GM12878 (cell line): ENCODE measurements around the gene PRM2. TPM values are rescaled to one million over a fixed set of nuclear protein-coding genes. Genes with fewer than 3 reads are reported as not detected.

ENCODE experiments used
- ATAC-seq: fragments of 200-7000 bp; cut with Tn5 transposase; 3 replicates; pipeline ENCODE4 v1.9.1; 2020; ENCODE audit warnings: mild to moderate bottlenecking, moderate library complexity
- BruUV-seq: library from RNA; stranded (reverse); fragments of 400-500 nt; replicated peaks from 2 replicates; lab custom pipeline; 2021; lab: Mats Ljungman, UMichigan
- CTCF ChIA-PET: fragments of 300-600 bp; sonication (Branson Sonifier 250); formaldehyde crosslinking; extraction: SDS; loops from one replicate; lab custom pipeline; 2021; ENCODE audit warnings: inconsistent platforms; lab: Yijun Ruan, JAX
- POLR2A ChIA-PET: fragments of 350-600 bp; formaldehyde crosslinking; extraction: SDS; loops from one replicate; lab custom pipeline; 2021; ENCODE audit warnings: inconsistent platforms; lab: Charles Lee
- RAD21 ChIA-PET: fragments of 300-600 bp; sonication (Branson Sonifier 250); formaldehyde crosslinking; loops from one replicate; lab custom pipeline; 2023; ENCODE audit warnings: antibody characterized with exemption; ENCODE audit not compliant: unreplicated experiment; lab: Charles Lee
- SMC1A ChIA-PET: fragments of 300-600 bp; sonication (Branson Sonifier 250); formaldehyde crosslinking; loops from one replicate; lab custom pipeline; 2023; ENCODE audit not compliant: unreplicated experiment, uncharacterized antibody; lab: Charles Lee
- DNase-seq: peaks from one replicate; pipeline ENCODE4 v3.0.0-alpha.2; 2011; ENCODE audit warnings: low read depth, low spot score
- FAIRE-seq: peaks from 3 replicates; lab custom pipeline; 2011; peaks lifted over from hg19 to GRCh38; lab: Jason Lieb, UNC
- H2AFZ ChIP-seq: 2 replicates; pipeline ENCODE4 v1.6.0; 2011; ENCODE audit warnings: low read depth, low read length, control low read depth; ENCODE audit not compliant: control insufficient read depth
- H3K27ac ChIP-seq: 2 replicates; pipeline ENCODE4 v1.5.1; 2011; ENCODE audit warnings: control low read depth; ENCODE audit not compliant: control insufficient read depth, insufficient read depth
- H3K27me3 ChIP-seq, 2 experiments: replicated peaks in 1 of 2; 2 replicates each; pipeline versions ENCODE4 v1.6.0 to v1.6.1; 2011; ENCODE audit warnings: low read length in 1 of 2; ENCODE audit not compliant: control insufficient read depth in 2 of 2, insufficient read depth in 2 of 2
- H3K36me3 ChIP-seq, 2 experiments: 2 replicates each; pipeline ENCODE4 v1.5.1; 2011; ENCODE audit warnings: low read length in 1 of 2; ENCODE audit not compliant: control insufficient read depth in 2 of 2, insufficient read depth in 2 of 2
- H3K4me1 ChIP-seq: 2 replicates; pipeline ENCODE4 v1.6.1; 2011; ENCODE audit warnings: mild to moderate bottlenecking, low read length, moderate library complexity, mixed read lengths; ENCODE audit not compliant: control insufficient read depth, insufficient read depth
- H3K4me2 ChIP-seq: 2 replicates; pipeline ENCODE4 v1.6.0; 2011; ENCODE audit warnings: control low read depth; ENCODE audit not compliant: control insufficient read depth, insufficient read depth
- H3K4me3 ChIP-seq: fragments of 200-600 bp; sonication (generic); 2 replicates; pipeline ENCODE4 v1.5.1; 2016
- H3K79me2 ChIP-seq: 2 replicates; pipeline ENCODE4 v1.6.0; 2011; ENCODE audit warnings: low read length; ENCODE audit not compliant: control insufficient read depth, insufficient read depth
- H3K9ac ChIP-seq: 2 replicates; pipeline ENCODE4 v1.8.0; 2011; ENCODE audit warnings: low read length, control low read depth, mixed read lengths; ENCODE audit not compliant: control insufficient read depth, insufficient read depth
- H3K9me3 ChIP-seq: replicated peaks from 3 replicates; pipeline ENCODE4 v1.5.1; 2011; ENCODE audit warnings: mild to moderate bottlenecking, low read length; ENCODE audit not compliant: control insufficient read depth, insufficient read depth
- H4K20me1 ChIP-seq: 2 replicates; pipeline ENCODE4 v1.6.0; 2011; ENCODE audit not compliant: control insufficient read depth, insufficient read depth
- E4F1 ChIP-seq: fragments of 450-650 bp; IDR thresholded peaks from 2 replicates; pipeline ENCODE4 v1.6.1; 2018; ENCODE audit warnings: borderline replicate concordance, mild to moderate bottlenecking; ENCODE audit not compliant: partially characterized antibody
- MEF2B ChIP-seq: fragments of 450-650 bp; IDR thresholded peaks from 2 replicates; pipeline ENCODE4 v1.6.1; 2018; ENCODE audit warnings: mild to moderate bottlenecking, moderate library complexity; ENCODE audit not compliant: partially characterized antibody, poor library complexity, severe bottlenecking
- SMARCA5 ChIP-seq: fragments of 450-650 bp; IDR thresholded peaks from 2 replicates; pipeline ENCODE4 v1.6.1; 2017; ENCODE audit warnings: mild to moderate bottlenecking
- ZNF217 ChIP-seq: fragments of 450-650 bp; IDR thresholded peaks from 2 replicates; pipeline ENCODE4 v1.6.1; 2017; ENCODE audit warnings: antibody characterized with exemption, mild to moderate bottlenecking
- WGBS: methylation state at CpG from one replicate; pipeline ENCODE4 v1.1.6; 2016; ENCODE audit warnings: low lambda C conversion rate; ENCODE audit not compliant: insufficient replicate concordance, insufficient coverage; ENCODE audit errors: missing lambda C conversion rate; 5-methylcytosine and 5-hydroxymethylcytosine counted together
- in situ Hi-C: fragments of 300-500 bp; cut with MboI; formaldehyde crosslinking; loops from 9 replicates; pipeline ENCODE4 v1.14.3; 2018; ENCODE audit warnings: mixed read lengths
- intact Hi-C: fragments of 100-400 bp; cut with micrococcal nuclease; formaldehyde crosslinking; loops from one replicate; pipeline ENCODE4 v1.14.2; 2022; ENCODE audit not compliant: unreplicated experiment
- polyA plus RNA-seq, 11 experiments: library from polyadenylated mRNA; depleted of rRNA in 4 of 11; unstranded in 6 of 11; stranded (reverse) in 5 of 11; fragments of >200 nt; fragmentation: Nextera tagmentation in 4 of 11; fragmentation: Illumina TruSeq in 1 of 11; extraction: Ambion mirVana in 4 of 11; extraction: Trizol in 1 of 11; gene quantifications; 1 replicate in 1 of 11; 2 replicates in 10 of 11; pipeline versions ENCODE4 v1.2.1 to v1.2.3, GENCODE V29; 2011 to 2016; ENCODE audit warnings: inconsistent platforms in 2 of 11, missing spikeins in 2 of 11, low read depth in 1 of 11
- total RNA-seq, 4 experiments: library from RNA; depleted of rRNA in 3 of 4; stranded (reverse); fragments of >200 nt in 3 of 4; fragmentation: Illumina TruSeq in 1 of 4; extraction: Trizol in 1 of 4; gene quantifications; 2 replicates each; pipeline versions ENCODE4 v1.2.1 to v1.2.3, GENCODE V29; 2013 to 2021

Gene PRM2
- total and polyA plus RNA-seq, 10 of the 15 experiments (the other 5 are each of a cell fraction or from before 2014, with no cell fraction given) = not detected

GRCh38 chr16:11296706-11297491 lies 20.6 kb upstream of the PRM2 start (continued):
- TF ChIP-seq E4F1 = no peak
- TF ChIP-seq, all 136 proteins: peak for 12

- FAIRE-seq (no peak), ATAC-seq (no peak), DNase-seq (no peak)
- Histone ChIP-seq H2AFZ (no peak overlapping the region), H3K9ac (no peak overlapping the region), H4K20me1 (no peaks in the 10 kb centered on the region), H3K9me3 (no peaks in the 10 kb centered on the region), H3K27me3 (no peaks in the 10 kb centered on the region), H3K79me2 (no peaks in the 10 kb centered on the region; the same call in 1 of the 2 replicates), H3K27ac (no peak overlapping the region), H3K4me1 (peaks cover 48% of the 10 kb centered on the region), H3K4me2 (no peak overlapping the region), H3K36me3 (no peaks in the 10 kb centered on the region), H3K4me3 (no peak overlapping the region)
- in situ Hi-C loops = no loop called here
- CTCF ChIA-PET = interaction anchor here (1.0 to 7.4 kb wide), 7 partner anchors 10 to 77 kb away, joined by 3 to 104 read pairs (median 15); partner anchors contain the start of gene SOCS1
- BruUV-seq = no TSS peak
- TF ChIP-seq SMARCA5 (peak; percentile 58; the same call in 1 of the 2 replicates), MEF2B (no peak), ZNF217 (peak; percentile 71)
- SMC1A ChIA-PET = interaction anchor here (0.9 to 8.4 kb wide), 15 partner anchors 11 to 331 kb away, joined by 3 to 194 read pairs (median 23); partner anchors contain the start of gene SOCS1
- WGBS = 86% methylated on average over 3 of the region's 3 CpGs
- RAD21 ChIA-PET = interaction anchor here (1.5 to 6.8 kb wide), 11 partner anchors 11 to 332 kb away, joined by 4 to 206 read pairs (median 26); partner anchors contain the start of genes PRM2 and SOCS1
- POLR2A ChIA-PET = interaction anchor here (0.5 to 6.0 kb wide), 7 partner anchors 10 to 70 kb away, joined by 4 to 85 read pairs (median 6); partner anchors contain the start of gene SOCS1
- intact Hi-C loops = loop anchor here (5.0 kb wide), 2 partner anchors 94 to 219 kb away; no protein-coding TSS in a partner anchor
Measured at GRCh38 chr16:11296351-11296705, 20.0 kb upstream of the PRM2 start.
